ENCODE measurements around the gene KAZN. TPM values are rescaled to one million over a fixed set of nuclear protein-coding genes. Genes with fewer than 3 reads are reported as not detected.

Gene KAZN
- polyA plus RNA-seq, 3 donors, result 2.6 to 13.7 (median 10.8) TPM

GRCh38 chr1:14841456-14841855, 243.0 kb downstream of the KAZN start:
- H3K27ac ChIP-seq (ENCODE audit: low read depth, low read length), result no peak overlapping the region
- 75 to 91% (median 90%) methylated on average over 2 of the region's 2 CpGs for WGBS, 3 donors

- H3K27ac ChIP-seq (ENCODE audit: low read depth, low read length), result no peak overlapping the region
These were observed 243.5 kb downstream of the KAZN start for GRCh38 chr1:14841951-14842350.

- WGBS, 3 donors, result 72 to 79% (median 77%) methylated on average over 4 of the region's 4 CpGs
- no peak overlapping the region for H3K27ac ChIP-seq (ENCODE audit: low read depth, low read length)
These were observed 243.9 kb downstream of the KAZN start for GRCh38 chr1:14842361-14842760.

GRCh38 chr1:14842891-14843290, 244.4 kb downstream of the KAZN start:
- 67 to 86% (median 76%) methylated on average over 2 of the region's 2 CpGs for WGBS, 3 donors
- H3K27ac ChIP-seq (ENCODE audit: low read depth, low read length), result no peak overlapping the region

- H3K27ac ChIP-seq (ENCODE audit: low read depth, low read length), result no peak overlapping the region
- 64 to 69% (median 68%) methylated on average over 6 of the region's 6 CpGs for WGBS, 3 donors
These were observed 245.0 kb downstream of the KAZN start for GRCh38 chr1:14843525-14843924.

GRCh38 chr1:14844356-14844755, 245.9 kb downstream of the KAZN start:
- 26 to 80% (median 37%) methylated on average over 2 of the region's 2 CpGs for WGBS, 3 donors
- H3K27ac ChIP-seq (ENCODE audit: low read depth, low read length), result no peak overlapping the region

- WGBS, 3 donors, result 75 to 91% (median 86%) methylated on average over 2 of the region's 2 CpGs
- H3K27ac ChIP-seq (ENCODE audit: low read depth, low read length), result no peak overlapping the region
These were observed 246.6 kb downstream of the KAZN start for GRCh38 chr1:14844923-14845617.

- no peak overlapping the region for H3K27ac ChIP-seq (ENCODE audit: low read depth, low read length)
- 60 to 70% (median 63%) methylated on average over 5 of the region's 5 CpGs for WGBS, 3 donors
These were observed 247.4 kb downstream of the KAZN start for GRCh38 chr1:14845851-14846250.

- no peak overlapping the region for H3K27ac ChIP-seq (ENCODE audit: low read depth, low read length)
- WGBS, 3 donors, result 80 to 91% (median 86%) methylated on average over 4 of the region's 4 CpGs
These were observed 248.2 kb downstream of the KAZN start for GRCh38 chr1:14846688-14847087.

GRCh38 chr1:14848203-14848602, 249.7 kb downstream of the KAZN start:
- H3K27ac ChIP-seq (ENCODE audit: low read depth, low read length), result no peak overlapping the region
- 86 to 92% (median 90%) methylated on average over 6 of the region's 6 CpGs for WGBS, 3 donors

- WGBS, 3 donors, result 80 to 81% (median 81%) methylated on average over 17 of the region's 17 CpGs
- H3K27ac ChIP-seq (ENCODE audit: low read depth, low read length), result no peak overlapping the region
These were observed 250.1 kb downstream of the KAZN start for GRCh38 chr1:14848625-14849024.

- WGBS, 3 donors, result 74 to 83% (median 83%) methylated on average over 8 of the region's 8 CpGs
- H3K27ac ChIP-seq (ENCODE audit: low read depth, low read length), result no peak overlapping the region
These were observed 250.6 kb downstream of the KAZN start for GRCh38 chr1:14849038-14849437.

- 70 to 72% (median 72%) methylated on average over 5 of the region's 5 CpGs for WGBS, 3 donors
- H3K27ac ChIP-seq (ENCODE audit: low read depth, low read length), result no peak overlapping the region
These were observed 252.1 kb downstream of the KAZN start for GRCh38 chr1:14850563-14850962.

- 72 to 94% (median 91%) methylated on average over 9 of the region's 9 CpGs for WGBS, 3 donors
- H3K27ac ChIP-seq (ENCODE audit: low read depth, low read length), result no peak overlapping the region
These were observed 253.3 kb downstream of the KAZN start for GRCh38 chr1:14851760-14852159.

- H3K27ac ChIP-seq (ENCODE audit: low read depth, low read length), result no peak overlapping the region
- WGBS, 3 donors, result 34 to 90% (median 80%) methylated on average over 9 of the region's 9 CpGs
These were observed 253.8 kb downstream of the KAZN start for GRCh38 chr1:14852291-14852690.

- H3K27ac ChIP-seq (ENCODE audit: low read depth, low read length), result no peak overlapping the region
- 75 to 86% (median 76%) methylated on average over 5 of the region's 5 CpGs for WGBS, 3 donors
These were observed 255.0 kb downstream of the KAZN start for GRCh38 chr1:14853518-14853917.

- whole genome bisulfite sequencing, 3 donors, result 77 to 87% (median 86%) methylated on average over 3 of the region's 3 CpGs
- H3K27ac ChIP-seq (ENCODE audit: low read depth, low read length), result no peak overlapping the region
These were observed 256.8 kb downstream of the KAZN start for GRCh38 chr1:14855268-14855667.

GRCh38 chr1:14855801-14856200, 257.3 kb downstream of the KAZN start:
- no peak overlapping the region for H3K27ac ChIP-seq (ENCODE audit: low read depth, low read length)
- 86 to 93% (median 89%) methylated on average over 6 of the region's 6 CpGs for WGBS, 3 donors

- 95 to 96% (median 96%) methylated on average over 10 of the region's 10 CpGs for WGBS, 3 donors
- no peak overlapping the region for H3K27ac ChIP-seq (ENCODE audit: low read depth, low read length)
These were observed 259.1 kb downstream of the KAZN start for GRCh38 chr1:14857436-14858195.
